HuH-7.5 (cell line): ENCODE measurements around the gene ASB18.
A peak's percentile ranks its signal among the peaks of the same experiment; 100 is the strongest.
"Not testable (repeated sequence)": the region's sequence is repeated elsewhere in the genome, so short reads cannot be mapped to it uniquely, and the experiment has no call there.

Source experiments
- DNase-seq: peaks from one replicate; pipeline ENCODE4 v3.0.0; 2011; ENCODE audit warnings: low spot score

ASB18 gene, protein sequence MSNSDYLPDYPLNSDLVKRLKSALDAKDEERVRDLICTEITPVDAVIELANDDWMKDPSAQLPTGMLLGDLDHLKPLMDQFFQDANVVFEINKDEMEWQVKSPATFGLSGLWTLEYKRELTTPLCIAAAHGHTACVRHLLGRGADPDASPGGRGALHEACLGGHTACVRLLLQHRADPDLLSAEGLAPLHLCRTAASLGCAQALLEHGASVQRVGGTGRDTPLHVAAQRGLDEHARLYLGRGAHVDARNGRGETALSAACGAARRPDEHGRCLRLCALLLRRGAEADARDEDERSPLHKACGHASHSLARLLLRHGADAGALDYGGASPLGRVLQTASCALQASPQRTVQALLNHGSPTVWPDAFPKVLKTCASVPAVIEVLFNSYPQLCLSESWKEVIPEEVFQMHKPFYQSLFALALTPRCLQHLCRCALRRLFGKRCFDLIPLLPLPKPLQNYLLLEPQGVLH

DNA sequence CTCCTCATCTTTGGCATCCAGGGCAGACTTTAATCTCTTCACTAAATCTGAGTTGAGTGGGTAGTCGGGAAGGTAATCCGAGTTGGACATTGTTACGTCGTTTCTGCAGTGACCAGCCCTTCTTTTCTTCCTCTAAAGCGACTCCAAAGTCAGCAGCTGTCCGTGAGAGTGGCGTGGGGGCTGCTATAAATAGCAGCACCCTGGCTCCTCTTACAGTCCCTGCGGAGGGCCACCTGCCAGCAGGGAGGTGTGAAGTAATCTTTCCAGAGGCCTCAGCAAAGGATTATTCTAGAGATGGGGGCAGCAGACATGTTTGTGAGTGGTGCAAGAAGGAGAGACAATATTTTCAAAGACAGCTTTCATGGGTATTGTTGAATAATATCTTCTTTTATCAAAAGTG is at the start of gene ASB18:
Gene ASB18 (minus strand): TSS at position 151 of the 400 bp plus-strand sequence. CDS start 61 bp downstream, at position 90.
- DNase-seq, result no peak

DNA sequence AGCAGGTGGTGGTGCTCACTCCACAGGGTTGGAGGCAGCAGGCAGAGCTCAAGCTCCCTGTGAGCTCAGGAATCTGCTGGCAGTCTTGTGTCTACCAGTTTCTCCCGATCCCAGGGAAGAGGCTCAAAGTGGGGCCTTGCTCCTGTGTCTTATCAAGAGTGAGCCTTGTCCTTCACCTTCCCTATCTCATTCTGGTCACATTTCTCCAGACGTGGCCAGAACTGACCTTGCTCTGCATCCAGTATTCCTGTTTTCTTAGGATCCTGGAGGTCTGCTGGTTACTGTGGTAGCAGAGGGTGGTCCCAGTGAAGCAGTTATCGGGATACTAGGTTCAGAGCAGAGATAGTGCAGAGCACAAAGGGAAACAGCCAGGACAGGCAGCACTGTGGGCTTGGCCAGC is 47.1 kb upstream of the ASB18 start:
- DNase-seq, result no peak

DNA sequence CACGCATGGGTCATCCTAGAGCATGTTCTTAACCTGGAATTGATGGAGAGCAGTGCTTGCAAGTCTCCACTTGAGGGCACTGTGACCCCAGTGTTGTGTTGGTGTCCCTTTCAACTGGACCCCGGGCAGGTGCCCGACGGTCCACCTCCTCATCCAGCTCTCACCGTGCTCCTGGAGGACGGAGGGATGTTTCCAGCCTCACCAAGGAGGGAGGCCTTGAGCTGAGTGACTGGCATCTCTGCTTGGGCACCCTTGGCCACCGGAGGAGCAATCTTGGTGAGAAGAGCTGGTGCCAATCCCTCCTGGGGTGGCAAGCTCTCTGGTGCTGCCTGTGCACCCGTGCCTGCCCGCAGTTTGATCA is 45.4 kb upstream of the ASB18 start:
- peak; percentile 39 for DNase-seq

DNA sequence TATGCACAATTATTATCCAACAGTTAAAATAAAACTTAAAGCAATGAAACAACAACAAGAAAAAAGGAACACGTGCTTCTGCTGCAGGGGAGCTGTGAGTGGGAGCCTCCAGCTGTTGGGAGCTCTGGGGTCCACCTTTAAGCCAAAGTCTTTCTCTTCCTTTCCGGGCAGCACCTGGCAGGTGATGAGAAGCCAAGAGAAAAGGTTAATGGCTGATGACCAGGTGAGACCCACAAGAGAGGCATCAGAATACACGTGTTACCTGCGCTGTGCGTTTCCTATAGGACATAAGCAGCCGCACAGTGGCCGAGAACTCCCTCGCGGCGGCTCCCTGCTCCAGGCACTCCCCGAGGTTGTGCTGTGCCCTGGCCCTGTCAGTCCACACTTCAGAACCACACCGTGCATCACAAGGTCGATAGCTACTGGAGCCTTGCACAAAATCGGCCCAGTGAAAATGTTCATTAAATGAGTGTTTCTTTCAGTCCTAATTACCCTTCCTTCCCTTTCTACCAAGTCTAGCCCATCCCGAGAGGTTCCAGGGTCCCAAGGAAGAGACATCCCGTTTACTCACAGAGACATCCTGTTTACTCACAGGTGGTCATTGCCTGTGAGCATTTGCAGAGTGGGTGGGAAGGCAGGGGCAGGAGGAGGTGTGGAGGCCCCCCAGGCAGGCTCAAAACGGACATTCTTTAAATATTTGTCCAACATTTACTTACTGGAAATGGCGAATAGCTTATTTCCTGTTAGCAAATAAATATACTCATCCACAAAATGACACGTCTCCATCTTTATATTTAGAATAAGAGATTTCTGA is 44.9 kb upstream of the ASB18 start:
- no peak for DNase-seq

DNA sequence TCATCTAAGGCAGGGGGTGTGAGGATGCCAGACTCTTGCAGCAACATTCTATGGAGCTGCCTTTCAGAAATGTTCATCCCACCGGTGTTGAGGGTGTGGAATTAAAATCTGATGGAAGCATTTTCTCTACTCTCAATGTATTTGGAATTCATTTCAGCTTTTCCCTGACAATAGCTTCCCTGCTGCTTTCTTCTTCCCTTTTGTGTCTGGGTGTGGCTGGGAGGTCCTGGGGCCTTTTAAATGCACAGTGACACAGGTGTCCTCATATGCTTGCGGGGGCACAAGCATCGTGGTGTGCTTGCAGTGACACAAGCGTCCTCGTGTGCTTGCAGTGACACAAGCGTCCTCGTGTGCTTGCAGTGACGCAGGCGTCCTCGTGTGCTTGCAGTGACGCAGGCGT is 43.4 kb upstream of the ASB18 start:
- DNase-seq, result no peak

DNA sequence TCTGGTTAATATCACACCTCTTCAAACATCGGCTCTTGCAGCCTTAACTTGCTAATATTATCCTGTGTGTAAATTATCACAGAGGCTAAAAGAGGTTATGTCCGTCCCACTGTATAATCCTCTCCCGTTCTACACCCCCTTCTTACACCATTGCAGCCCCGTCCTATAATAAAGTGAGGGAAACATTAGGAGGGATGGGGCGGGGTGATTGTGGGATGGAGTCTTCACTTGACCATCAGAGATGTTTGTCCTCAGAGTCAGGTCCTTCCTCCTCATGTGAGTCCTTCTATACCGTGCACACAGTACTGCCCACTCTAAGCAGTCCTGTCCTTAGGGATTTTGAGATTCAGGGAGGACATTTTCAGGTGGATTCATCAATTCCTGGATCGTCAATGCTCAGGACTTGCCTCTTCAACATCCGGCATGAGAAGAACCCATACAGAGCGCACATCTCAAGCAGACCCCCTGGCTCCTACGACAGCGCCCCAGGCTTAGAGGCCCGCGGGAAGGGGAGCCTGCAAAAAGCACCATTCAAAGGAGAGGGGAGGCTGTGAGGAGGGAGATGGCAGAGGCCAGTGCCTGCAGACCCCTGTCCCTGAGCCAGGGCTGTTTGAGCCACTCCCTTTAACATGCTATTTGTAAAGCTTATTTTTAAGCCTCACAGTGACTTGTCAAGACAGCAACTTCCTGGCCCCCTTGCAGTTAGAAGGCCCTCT is 42.8 kb upstream of the ASB18 start:
- no peak for DNase-seq

DNA sequence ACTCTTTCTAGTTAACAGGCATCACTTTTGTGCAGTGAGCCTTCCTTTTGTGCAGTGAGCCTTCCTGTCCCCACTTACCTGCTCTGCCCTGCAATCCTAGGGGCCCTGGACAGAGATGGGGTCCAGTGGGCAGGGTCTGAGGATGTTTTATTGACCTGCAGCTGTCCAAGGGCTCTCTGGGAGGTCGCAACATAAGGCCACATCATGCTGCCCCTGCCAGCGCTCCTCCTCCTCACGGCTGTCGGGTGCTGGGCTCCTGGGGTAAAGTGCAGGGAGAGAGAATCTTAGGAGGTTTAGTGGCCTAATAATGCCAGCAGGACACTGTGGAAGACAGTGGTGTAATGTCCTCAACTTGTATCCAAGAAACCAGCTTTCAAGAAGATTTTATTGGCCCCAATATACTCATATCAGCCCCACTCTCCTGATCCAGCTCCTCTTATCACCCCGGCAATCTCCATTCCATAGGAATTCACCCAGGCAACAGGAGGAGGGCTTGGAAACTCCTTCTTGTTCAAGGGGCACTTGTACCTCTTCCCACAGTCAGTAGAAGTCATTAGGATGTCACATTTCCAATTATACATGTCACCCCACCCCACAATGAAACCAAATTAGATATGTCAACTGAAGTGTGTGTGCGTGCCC is 41.9 kb upstream of the ASB18 start:
- no peak for DNase-seq

DNA sequence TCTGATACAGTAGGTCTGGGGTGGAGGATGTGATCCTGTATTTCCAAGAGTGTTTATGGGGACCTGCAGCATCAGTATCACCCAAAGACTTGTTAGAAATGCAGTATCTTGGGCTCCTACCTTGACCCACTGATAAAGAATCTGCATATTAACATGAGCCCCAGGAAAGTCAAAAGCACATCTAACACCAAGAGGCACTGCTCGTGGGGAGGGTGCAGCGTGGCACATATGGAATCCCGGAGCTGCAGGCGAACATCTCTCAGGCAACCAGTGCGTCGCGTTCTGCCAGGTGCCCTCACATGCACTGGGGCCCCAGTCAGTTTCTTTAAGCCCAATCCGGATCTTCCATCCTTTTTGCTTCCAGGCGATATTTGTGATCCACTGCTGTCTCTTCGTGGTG is 41.3 kb upstream of the ASB18 start:
- no peak for DNase-seq

DNA sequence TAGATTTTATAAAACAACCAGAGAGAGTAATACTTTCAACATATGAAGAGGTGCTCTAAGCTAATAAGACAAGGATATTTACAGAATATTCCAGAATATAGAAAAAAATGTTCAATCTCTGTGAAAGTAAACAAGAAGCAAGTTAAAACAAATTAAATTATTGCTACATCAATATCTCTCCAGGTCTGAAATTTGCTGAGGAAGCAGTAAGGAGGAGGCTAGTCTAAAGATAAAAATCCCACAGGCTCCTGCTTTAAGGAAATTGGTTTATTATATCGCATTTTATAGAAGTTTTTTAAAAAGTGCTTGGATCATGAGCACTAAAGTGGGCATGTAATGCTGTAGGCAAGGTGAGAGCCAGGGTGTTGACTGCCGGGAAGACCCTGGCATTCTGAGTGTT is 39.7 kb upstream of the ASB18 start:
- DNase-seq, result no peak

DNA sequence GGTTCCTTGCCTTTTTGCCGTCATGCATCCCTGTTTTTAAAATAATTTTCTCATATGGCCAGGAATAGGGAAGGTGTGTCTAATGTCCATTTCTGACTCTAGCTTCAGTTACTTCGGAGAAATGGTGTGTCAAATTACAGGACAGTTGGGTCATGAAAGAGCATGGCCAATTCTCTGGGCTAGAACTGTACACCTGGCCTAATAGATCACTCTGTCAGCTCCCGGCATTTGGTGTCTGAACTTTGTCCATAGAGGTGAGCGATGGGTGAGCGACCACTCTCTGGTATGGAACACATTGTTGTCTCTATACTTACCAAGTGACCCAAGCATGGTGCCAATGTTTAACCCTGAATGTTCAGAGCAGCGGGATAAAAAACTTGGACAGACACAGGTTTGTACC is 38.3 kb upstream of the ASB18 start:
- no peak for DNase-seq

DNA sequence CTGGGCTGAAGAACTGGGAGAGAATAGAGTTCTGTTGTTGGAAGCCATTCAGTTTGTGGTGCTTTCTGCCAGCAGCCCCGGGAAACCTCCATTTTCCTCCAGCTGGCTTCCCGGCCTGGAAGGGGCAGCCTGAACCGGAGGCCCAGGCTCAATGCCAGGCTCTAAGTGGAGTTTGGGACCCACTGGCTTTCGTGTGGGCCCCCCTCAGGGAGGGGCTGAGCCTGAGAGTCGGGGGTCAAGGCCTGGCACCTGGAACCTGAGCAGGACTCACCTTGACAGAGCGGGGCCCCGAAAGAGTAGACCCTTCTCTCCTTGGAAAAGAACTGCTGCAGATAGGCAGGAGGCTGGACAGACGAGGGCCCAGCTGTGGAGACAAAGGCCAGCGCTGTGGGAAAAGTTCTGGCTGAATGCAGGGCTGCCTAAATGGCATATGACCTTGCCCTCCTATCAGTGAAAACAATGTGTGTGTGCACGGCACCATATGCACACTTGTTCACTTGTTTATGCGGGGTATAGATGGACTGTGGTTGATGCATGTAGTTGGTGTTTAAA is 34.8 kb upstream of the ASB18 start:
- DNase-seq, result no peak

DNA sequence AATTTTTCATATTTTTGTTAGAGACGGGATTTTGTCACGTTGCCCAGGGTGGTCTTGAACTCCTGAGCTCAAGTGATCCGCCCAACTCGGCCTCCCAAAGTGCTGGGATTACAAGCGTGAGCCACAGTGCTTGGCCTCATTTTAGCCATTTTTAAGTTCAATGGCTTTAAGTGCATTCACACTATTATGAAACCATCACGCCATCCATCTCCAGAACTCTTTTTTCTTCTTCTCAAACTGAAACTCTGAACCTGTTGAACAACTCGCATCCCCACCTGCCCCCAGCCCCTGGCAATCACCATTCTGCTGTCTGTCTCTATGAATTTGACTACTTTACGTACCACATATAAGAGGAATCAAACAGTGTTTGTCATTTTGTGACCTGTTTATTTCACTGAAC is 31.3 kb upstream of the ASB18 start:
- no peak for DNase-seq

DNA sequence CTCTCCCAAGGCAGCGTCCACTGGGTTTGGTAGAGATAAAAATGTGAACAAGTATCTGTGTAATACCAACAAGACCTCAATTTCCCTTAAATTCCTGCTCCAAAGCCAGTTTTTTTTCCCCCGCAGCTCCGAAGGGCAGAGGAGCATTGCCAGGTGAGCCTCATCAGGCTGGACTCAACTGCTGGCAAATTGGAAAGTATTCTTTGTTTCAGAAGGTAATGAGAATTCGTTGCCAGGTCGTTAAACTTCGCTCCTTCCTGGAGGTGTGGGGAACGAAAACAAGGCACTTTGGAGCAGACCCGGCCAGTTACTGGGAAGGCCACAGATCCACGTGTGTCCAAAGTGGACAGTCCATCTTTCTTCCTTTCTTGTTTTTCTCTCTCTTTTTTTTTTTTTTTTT is 30.4 kb upstream of the ASB18 start:
- no peak for DNase-seq

DNA sequence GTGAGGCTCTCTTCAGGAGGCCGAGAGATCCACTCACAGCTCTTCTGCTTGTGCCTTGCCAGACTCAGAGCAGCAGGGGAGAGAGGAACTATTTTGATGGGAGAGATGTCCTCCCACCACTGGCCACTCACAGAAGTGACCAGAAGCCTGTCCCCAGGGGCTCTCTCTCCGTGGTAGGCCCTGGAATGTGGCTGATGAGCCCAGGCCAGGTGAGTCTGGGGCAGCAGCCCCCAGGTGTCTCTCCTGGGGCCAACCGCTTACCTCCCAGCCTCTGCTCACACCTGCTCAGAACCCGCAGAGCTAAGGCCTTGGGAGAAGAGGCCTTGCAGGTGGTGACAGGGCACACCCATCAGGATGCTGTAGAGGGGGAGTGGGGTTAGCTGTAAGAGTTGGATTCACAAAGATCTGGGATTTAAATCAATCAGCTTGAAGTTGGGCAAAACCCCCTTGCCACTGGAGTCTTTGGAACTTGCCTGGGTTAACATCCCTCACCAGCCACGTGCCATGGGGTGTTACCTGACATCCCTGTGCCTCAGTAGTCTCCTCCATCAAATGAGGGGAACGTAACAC is 29.1 kb upstream of the ASB18 start:
- no peak for DNase-seq

DNA sequence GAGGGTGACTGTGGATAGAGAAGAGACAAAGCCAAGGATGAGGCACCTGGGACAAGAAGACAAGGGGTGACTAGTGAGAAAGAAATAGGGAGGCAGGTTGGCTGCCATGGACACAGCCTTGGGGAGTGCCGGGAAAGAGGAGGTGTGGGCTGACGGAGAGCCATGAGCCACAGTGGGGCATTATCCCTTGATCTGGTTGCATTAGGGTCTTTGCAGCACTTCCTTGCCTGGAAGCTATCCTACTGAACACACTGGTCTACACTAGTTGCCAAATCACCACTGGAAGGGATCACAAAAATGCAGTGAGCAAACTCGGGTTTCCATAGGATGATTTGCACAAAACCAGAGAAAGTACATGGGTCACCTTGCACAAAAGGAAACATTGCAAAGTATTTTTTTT is 27.7 kb upstream of the ASB18 start:
- DNase-seq, result no peak

DNA sequence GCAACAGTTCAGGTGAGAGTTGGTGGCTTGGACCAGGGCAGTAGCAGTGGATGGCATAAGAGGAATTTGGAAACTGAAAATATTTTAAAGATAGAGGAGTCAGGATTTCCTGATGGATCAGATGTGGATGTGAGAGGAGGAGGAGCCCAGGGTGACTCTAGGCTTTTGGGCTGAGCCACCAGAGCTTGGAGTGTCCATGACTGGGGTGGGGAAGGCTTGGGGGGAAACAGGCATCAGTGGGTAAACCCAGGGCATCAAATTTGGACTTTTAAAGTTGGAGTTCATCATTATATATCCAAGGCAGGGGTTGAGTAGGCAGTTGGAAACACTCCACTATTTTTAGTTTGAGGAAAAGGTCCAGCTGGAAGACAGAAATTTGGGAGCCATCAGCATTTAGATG is 27.3 kb upstream of the ASB18 start:
- DNase-seq, result no peak

DNA sequence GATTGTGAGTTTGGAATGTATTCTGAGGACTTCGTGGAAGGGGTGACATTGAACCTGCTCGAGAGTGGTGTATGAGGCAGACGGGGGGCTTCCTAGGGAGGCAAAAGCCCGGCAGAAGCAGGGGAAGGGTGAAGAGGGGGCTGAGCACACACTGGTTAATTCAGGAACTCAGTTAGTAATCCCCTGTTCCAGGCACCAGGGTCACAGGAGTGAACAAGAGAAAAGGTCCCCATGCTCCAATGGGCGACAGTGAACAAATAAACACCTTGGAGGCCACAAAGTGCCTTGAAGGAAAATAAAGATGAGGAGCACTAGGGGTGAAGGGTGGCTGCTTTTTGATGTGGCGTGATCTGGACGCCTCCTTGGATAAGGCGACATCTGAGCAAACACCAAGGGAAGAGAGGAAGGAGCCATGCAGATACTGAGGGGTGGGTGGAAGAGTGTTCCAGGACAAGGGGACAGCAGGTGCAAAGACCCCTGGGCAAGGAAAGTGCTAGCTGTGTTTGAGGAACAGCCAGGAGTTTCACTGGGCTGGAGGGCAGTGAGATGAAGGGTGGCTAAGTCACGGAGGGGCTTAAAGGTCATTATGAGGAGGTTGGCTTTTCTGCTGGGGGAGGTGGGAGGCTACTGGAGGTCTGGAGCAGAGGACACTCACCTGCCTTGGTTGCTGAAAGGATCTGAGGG is 26.7 kb upstream of the ASB18 start:
- DNase-seq, result no peak

DNA sequence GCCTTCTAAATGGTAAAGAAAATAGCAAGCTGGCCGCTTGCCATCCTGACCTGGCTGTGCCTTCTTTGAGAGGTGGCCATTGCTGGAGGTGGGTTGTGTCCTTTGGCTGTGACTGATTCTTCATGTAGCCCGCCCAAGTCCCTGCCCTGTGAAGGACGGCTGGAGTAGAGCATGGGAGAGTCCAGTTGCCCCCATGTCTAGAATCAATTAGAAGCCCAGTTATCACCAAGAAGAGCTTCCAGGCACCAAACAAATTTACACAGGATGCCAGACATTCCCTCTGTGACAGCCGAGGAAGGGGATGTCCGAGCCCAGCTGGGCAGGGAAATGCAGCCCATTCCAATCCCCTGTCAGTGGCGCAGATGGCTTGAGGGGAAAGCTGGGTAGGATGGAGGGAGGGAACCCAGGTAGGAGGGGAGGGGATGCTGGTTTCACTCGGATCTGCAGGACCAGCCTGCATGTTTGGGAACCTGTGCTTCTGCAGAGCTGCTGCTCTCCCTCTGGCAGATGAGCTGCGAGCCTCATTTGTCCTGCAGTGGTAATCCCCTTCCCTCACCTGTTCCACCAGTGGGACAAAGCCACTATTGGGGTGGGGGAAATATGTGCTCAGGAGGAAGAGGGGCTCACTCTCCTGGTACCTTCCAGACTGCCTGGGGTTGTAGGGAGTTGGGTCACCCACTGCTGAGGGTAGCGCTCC is 25.7 kb upstream of the ASB18 start:
- DNase-seq, result no peak

DNA sequence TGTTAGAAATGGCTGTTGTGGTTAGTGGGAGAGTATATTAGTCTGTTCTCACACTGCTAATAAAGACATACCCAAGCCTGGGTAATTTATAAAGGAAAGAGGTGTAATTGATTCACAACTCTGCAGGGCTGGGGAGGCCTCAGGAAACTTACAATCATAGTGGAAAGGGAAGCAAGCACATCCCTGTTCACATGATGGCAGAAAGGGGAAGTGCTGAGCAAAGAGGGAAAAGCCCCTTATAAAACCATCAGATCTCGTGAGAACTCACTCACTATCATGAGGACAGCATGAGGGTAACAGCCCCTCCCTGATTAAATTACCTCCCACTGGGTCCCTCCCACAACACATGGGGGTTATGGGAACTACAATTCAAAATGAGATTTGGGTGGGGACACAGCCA is 24.2 kb upstream of the ASB18 start:
- DNase-seq, result not testable (repeated sequence)

DNA sequence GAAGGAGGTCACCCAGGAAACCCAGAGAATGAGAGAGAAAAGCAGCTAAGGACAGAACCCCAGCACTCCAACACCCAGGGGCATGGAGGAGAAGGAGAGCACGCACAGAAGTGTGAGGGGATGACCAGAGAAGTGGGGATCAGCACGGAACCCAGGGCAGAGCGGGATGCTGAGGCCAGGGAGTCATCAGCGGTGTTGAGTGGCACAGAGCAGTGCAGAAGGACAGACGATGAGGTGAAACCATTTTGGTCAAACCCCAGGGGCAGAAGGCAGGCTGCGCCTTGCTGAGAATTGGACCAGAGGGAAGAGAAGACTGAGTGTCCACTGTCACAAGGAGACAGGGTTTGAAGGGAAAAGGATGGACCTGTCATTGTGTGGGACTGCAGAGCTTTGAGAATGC is 23.4 kb upstream of the ASB18 start:
- DNase-seq, result no peak
